ENCODE measurements around the gene ARHGEF4. TPM values are rescaled to one million over a fixed set of nuclear protein-coding genes. Genes with fewer than 3 reads are reported as not detected.

ARHGEF4 gene
- total RNA-seq, 1 experiment from 2014 or later = 12.6 TPM

DNA sequence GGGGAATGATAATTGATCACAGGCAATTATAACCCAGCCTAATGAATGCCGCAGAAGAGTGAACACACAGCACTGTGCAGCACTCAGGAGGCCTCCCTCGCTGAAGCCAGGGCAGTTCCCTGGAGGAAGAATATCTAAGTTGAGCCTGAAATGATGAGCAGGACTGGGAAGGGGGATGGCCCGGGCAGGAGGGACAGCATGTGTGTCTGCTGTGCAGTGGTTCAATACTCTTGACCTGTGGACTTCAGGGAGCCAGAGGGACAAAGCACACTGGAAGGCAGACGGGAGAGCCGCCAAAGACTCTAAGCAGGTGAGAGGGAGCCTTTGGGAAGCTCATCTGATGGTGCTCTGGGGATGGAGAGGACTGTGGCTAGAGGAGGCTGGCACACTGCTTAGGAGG is 62.6 kb downstream of the ARHGEF4 start:
- no peak overlapping the region for H4K91ac ChIP-seq (ENCODE audit: insufficient read length, low read depth, low read length)
- no peak overlapping the region for H3K27ac ChIP-seq (ENCODE audit: insufficient read length, low read depth, low read length)
- Mint-ChIP-seq H3K27ac (peak overlapping the region; percentile 11 to 55 (median 23); a peak in 3 of 7 replicates), H3K4me3 (no peak overlapping the region), H3K4me1 (peaks cover 40 to 46% of the 10 kb centered on the region in 2 experiments), H3K9me3 (peaks cover 11% of the 10 kb centered on the region in 2 experiments; a peak in 4 of 5 replicates), H3K27me3 (ENCODE audit: low read depth) (peaks cover 10% of the 10 kb centered on the region), H3K36me3 (ENCODE audit: insufficient read depth in 1 of 3, low read depth in 3 of 3) (peaks cover 0 to 16% (median 11%) of the 10 kb centered on the region in 3 experiments; a peak in 5 of 7 replicates)
- H4K8ac ChIP-seq (replicated peaks; ENCODE audit: insufficient read length, low read depth, low read length) = no peak overlapping the region
- H3K79me1 ChIP-seq (ENCODE audit: insufficient read depth, low read depth, low read length, poor library complexity, severe bottlenecking) = no peaks in the 10 kb centered on the region
- no peak overlapping the region for H3K18ac ChIP-seq (ENCODE audit: insufficient read length, low read depth, low read length)
- no peak overlapping the region for H3K23ac ChIP-seq (ENCODE audit: insufficient read length, low read depth, low read length)
- no peak overlapping the region for H3K4ac ChIP-seq (ENCODE audit: low read depth, low read length)
- H3K4me1 ChIP-seq (ENCODE audit: insufficient read depth, low read length) = peaks cover 5% of the 10 kb centered on the region; the same call in 1 of the 2 replicates
- H2BK120ac ChIP-seq (ENCODE audit: low read depth, low read length, poor library complexity, severe bottlenecking) = no peak overlapping the region
- H4K5ac ChIP-seq (ENCODE audit: insufficient read length, low read depth, low read length) = no peak overlapping the region
- H2AFZ ChIP-seq (ENCODE audit: low read length) = no peak overlapping the region
- no peak overlapping the region for H3K56ac ChIP-seq (ENCODE audit: insufficient read length, low read depth, low read length)
- no peaks in the 10 kb centered on the region for H3K23me2 ChIP-seq (ENCODE audit: insufficient read length, low read depth, low read length, poor library complexity, severe bottlenecking)
- H3K9ac ChIP-seq (ENCODE audit: extremely low read depth, insufficient read length, low read length) = no peak overlapping the region
- no peak for DNase-seq
- no peak overlapping the region for H2BK12ac ChIP-seq (ENCODE audit: insufficient read length, low read depth, low read length)
- no peak overlapping the region for H3T11ph ChIP-seq (ENCODE audit: low read length)
- H2BK15ac ChIP-seq (ENCODE audit: low read depth, low read length) = no peak overlapping the region
- no peaks in the 10 kb centered on the region for H4K20me1 ChIP-seq (ENCODE audit: control insufficient read depth, insufficient read depth, insufficient read length)
- H3K79me2 ChIP-seq (ENCODE audit: insufficient read depth, low read length) = no peaks in the 10 kb centered on the region
- H3K4me2 ChIP-seq (ENCODE audit: insufficient read depth, insufficient read length, low read length) = no peak overlapping the region
- no peak overlapping the region for H2BK5ac ChIP-seq (ENCODE audit: insufficient read length, low read length)
- no peak overlapping the region for H2AK5ac ChIP-seq (ENCODE audit: insufficient read length, low read length)
- no peak overlapping the region for H3K14ac ChIP-seq (ENCODE audit: insufficient read depth, low read length)
- no peaks in the 10 kb centered on the region for H3K9me3 ChIP-seq (ENCODE audit: control insufficient read depth, low read depth, low read length)
- TF ChIP-seq, protein P1, sequence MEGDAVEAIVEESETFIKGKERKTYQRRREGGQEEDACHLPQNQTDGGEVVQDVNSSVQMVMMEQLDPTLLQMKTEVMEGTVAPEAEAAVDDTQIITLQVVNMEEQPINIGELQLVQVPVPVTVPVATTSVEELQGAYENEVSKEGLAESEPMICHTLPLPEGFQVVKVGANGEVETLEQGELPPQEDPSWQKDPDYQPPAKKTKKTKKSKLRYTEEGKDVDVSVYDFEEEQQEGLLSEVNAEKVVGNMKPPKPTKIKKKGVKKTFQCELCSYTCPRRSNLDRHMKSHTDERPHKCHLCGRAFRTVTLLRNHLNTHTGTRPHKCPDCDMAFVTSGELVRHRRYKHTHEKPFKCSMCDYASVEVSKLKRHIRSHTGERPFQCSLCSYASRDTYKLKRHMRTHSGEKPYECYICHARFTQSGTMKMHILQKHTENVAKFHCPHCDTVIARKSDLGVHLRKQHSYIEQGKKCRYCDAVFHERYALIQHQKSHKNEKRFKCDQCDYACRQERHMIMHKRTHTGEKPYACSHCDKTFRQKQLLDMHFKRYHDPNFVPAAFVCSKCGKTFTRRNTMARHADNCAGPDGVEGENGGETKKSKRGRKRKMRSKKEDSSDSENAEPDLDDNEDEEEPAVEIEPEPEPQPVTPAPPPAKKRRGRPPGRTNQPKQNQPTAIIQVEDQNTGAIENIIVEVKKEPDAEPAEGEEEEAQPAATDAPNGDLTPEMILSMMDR (conservative IDR thresholded peaks at IDR 0.05) = no peak
- H2BK20ac ChIP-seq (ENCODE audit: low read depth, low read length, poor library complexity, severe bottlenecking) = no peak overlapping the region
- no peaks in the 10 kb centered on the region for H3K27me3 ChIP-seq (ENCODE audit: insufficient read depth, low read length)
- WGBS (ENCODE audit: extremely low coverage, insufficient read length, low lambda C conversion rate) = no CpG with 5 or more reads among the region's 5 CpGs
